Germinal center (tissue), 1 donor: ENCODE measurements around the gene RRAS.
"Not testable (repeated sequence)": the region's sequence is repeated elsewhere in the genome, so short reads cannot be mapped to it uniquely, and the experiment has no call there.

Experiments
- DNase-seq: peaks from one replicate; pipeline ENCODE4 v3.0.0; 2012; ENCODE audit warnings: mixed read lengths, low spot score

The RRAS gene

DNA sequence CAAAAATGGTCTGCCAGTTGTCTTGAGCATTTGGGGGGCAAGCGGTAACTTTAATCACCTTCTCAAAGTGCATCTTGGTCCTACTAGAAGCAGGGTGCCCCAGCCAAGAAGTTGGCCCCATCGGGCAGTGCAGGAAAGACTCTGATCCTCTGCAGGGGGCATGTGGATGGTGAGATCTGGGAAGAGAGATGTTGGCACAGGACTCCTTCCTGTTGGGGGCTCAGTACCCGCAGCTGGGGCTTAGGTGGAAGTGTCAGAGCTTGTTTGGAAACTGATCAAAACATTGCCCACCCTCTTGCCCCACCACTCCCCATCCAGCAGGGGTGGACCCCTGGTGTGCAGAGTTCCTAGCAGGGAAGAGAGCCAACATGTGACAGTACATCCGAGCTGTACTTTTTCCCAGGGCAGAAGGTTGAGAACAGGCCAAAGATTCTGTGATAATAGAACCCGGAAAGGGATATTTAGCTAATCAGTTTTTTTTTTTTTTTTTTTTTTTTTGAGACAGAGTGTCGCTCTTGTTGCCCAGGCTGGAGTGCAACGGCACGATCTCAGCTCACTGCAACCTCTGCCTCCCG lies 8.8 kb downstream of the RRAS start:
- DNase-seq = no peak

GRCh38 chr19:49629659-49630058 lies 10.3 kb downstream of the RRAS start:
- no peak for DNase-seq

DNA sequence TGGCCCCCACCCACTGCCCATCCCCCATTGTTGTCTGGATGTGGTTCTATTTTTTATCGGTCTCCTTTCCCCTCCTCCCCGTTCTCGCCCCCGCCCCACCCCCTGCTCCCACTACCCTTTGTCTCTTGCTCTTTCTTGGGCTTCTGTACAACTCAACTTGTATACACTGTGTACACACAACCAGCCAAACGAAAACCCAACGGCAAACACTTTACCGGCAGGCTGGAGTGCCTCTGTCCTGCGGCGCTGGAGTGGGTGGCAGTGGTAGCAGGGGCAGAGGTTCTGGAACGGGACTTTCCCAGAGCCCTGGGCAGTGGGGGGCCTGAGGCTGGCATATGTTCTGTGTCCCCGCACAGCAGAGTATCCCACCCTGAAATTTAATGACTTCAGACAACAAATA lies 13.7 kb downstream of the RRAS start:
- no peak for DNase-seq

GRCh38 chr19:49624967-49625910 lies 14.7 kb downstream of the RRAS start:
- no peak for DNase-seq

GRCh38 chr19:49617860-49618259 lies 22.1 kb downstream of the RRAS start:
- not testable (repeated sequence) for DNase-seq

DNA sequence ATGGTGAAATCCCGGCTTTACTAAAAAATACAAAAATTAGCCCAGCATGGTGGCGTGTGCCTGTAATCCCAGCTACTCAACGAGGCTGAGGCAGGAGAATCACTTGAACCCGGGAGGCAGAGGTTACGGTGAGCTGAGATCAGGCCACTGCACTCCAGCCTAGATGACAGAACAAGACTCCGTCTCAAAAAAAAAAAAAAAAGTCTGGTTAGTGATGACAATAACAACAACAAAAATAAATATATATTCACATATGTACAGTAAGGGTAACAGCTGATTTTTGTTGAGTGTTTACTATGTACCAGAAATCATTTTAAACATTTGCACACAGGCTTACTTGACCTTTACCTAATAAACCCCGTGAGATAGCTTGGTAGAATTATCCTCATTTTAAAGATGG lies 23.0 kb downstream of the RRAS start:
- DNase-seq = no peak

DNA sequence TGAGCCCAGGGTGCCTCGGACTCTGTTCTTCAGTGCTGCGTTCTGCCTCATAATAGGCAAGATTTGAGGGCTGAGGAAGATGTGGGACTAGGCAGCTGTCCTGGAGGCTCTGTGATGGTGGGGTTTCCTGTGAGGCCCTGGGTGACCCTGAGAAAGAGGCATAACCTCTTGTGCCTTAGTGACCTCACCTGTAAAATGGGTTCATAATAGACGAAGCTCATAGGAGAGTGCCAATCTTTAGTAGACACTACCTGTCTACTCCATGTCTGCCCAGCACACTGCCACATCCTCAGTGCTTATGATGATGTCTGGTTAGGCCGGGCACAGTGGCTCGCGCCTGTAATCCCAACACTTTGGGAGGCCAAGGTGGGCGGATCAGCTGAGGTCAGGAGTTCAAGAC lies 23.4 kb downstream of the RRAS start:
- no peak for DNase-seq

- DNase-seq = no peak
Measured at GRCh38 chr19:49615861-49616260, 24.1 kb downstream of the RRAS start.

- no peak for DNase-seq
Measured at GRCh38 chr19:49614096-49614833, 25.7 kb downstream of the RRAS start.

- no peak for DNase-seq
Measured at GRCh38 chr19:49613374-49613773, 26.6 kb downstream of the RRAS start.

DNA sequence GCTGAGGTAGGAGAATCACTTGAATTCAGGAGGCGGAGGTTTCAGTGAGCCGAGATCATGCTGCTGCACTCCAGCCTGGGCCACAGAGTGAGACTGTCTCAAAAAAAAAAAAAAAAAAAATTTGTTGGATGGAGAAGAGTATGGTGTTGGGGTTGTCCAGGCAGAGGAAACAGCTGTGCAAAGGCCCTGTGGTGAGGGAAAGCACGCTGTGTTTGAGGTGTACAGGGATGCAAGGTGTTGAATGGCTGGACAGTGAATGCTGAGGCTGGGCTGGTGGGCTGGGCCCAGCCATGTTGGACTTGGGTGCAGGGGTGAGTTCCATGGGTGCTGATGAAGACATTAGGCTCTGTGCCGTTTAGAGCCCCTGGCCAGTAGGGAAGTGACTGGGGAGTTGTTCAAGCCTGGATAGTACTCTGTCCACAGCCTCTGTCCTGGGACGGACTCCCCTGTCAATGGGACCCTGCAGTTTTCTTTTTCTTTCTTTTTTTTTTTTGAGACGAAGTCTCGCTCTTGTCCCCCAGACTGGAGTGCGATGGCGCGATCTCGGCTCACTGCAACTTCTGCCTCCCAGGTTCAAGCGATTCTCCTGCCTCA lies 30.3 kb downstream of the RRAS start:
- DNase-seq = no peak

- no peak for DNase-seq
Measured at GRCh38 chr19:49605605-49606004, 34.3 kb downstream of the RRAS start.

GRCh38 chr19:49602806-49603205 lies 37.1 kb downstream of the RRAS start:
- no peak for DNase-seq

- no peak for DNase-seq
Measured at GRCh38 chr19:49601482-49602038, 38.4 kb downstream of the RRAS start.

- no peak for DNase-seq
Measured at GRCh38 chr19:49599378-49600295, 40.3 kb downstream of the RRAS start.

DNA sequence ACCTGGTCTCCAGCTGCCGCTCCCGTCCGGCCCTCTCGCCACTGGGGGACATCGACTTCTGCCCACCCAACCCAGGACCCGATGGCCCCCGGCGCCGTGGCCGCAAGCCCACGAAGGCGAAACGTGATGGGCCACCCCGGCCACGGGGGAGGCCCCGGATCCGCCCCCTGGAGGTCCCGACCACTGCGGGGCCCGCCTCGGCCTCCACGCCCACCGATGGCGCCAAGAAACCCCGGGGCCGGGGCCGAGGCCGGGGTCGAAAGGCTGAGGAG lies 42.3 kb downstream of the RRAS start:
- no peak for DNase-seq

GRCh38 chr19:49596954-49597702 lies 42.8 kb downstream of the RRAS start:
- no peak for DNase-seq

DNA sequence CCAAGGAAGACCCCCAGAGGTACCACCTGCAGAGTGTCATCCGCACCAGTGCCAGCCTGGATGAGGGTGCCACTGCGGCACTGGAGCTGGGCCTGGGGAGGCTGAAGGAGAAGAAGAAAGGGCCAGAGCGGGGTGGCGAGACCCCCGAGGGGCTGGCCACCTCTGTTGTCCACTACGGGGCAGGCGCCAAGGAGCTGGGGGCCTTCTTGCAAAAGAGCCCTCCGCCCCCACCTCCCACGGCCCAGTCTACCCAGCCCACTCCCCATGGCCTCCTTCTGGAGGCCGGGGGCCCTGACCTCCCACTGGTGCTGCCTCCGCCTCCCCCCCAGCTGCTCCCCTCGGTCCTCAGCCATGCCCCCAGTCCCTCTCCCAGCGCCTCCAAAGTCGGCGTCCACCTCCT lies 43.5 kb downstream of the RRAS start:
- no peak for DNase-seq

DNA sequence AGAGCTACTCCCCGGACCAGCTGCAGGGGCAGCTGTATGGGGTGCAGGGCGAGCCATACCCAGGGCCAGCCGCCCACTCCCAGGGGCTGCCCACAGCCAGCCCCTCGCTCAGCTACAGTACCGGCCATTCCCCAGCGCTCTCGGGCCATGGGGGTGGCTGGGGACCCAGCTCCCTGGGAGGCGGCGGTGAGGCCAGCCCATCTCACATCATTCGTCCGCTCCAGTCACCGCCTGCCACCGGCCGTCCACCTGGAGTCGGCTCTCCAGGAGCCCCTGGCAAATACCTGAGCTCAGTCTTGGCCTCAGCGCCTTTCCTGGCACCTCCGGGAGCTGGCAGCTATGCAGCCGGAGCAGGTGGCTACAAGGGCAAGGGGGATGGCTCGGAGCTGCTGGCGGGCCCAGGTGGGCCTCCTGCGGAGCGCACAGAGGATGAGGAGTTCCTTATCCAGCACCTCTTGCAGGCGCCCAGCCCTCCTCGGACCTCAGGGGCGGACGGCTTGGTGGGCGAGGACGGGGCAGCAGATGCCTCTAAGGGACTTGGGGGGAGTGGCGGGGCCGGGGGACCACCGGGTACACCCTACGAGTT lies 44.0 kb downstream of the RRAS start:
- no peak for DNase-seq
